HepG2 (cell line): ENCODE results near the gene ARHGAP35. TPM values are rescaled to one million over a fixed set of nuclear protein-coding genes. Genes with fewer than 3 reads are reported as not detected.

Experiments
- ARHGAP35 ChIP-seq: sonication (generic); formaldehyde crosslinking; IDR thresholded peaks from 2 replicates; pipeline ENCODE4 v1.9.0; 2022; ENCODE audit warnings: mild to moderate bottlenecking, inconsistent platforms, moderate library complexity, missing genetic modification reagents, borderline replicate concordance
- ARNT2 ChIP-seq: sonication (generic); formaldehyde crosslinking; IDR thresholded peaks from 2 replicates; pipeline ENCODE4 v1.8.0; 2022; ENCODE audit warnings: mild to moderate bottlenecking, low read depth, missing genetic modification reagents, moderate library complexity
- DPF2 ChIP-seq: sonication (generic); formaldehyde crosslinking; IDR thresholded peaks from 2 replicates; pipeline ENCODE4 v1.4.0; 2020; ENCODE audit warnings: mild to moderate bottlenecking, low read depth, missing genetic modification reagents, borderline replicate concordance
- GPN1 ChIP-seq: sonication (generic); formaldehyde crosslinking; IDR thresholded peaks from 2 replicates; pipeline ENCODE4 v1.5.1; 2020; ENCODE audit warnings: missing genetic modification reagents, borderline replicate concordance
- MAFF ChIP-seq: IDR thresholded peaks from 2 replicates; pipeline ENCODE4 v1.6.1; 2011; ENCODE audit warnings: low read depth, low read length, improper control_type of control experiment
- NRL ChIP-seq: sonication (generic); formaldehyde crosslinking; IDR thresholded peaks from 2 replicates; pipeline ENCODE4 v1.5.0; 2020; ENCODE audit warnings: missing genetic modification reagents, mild to moderate bottlenecking, moderate library complexity, borderline replicate concordance
- PAF1 ChIP-seq: IDR thresholded peaks from 2 replicates; pipeline ENCODE4 v1.6.1; 2016; ENCODE audit warnings: missing genetic modification reagents, missing compliant biosample characterization
- RFX5 ChIP-seq: IDR thresholded peaks from 2 replicates; pipeline ENCODE4 v1.6.1; 2011; ENCODE audit warnings: low read depth, low read length, improper control_type of control experiment
- SCMH1 ChIP-seq: sonication (generic); formaldehyde crosslinking; IDR thresholded peaks from 2 replicates; pipeline ENCODE4 v1.9.0; 2021; ENCODE audit warnings: missing genetic modification reagents, mild to moderate bottlenecking, borderline replicate concordance
- SOX13 ChIP-seq, 3 experiments: fragments of 450-650 bp in 1 of 3; sonication (generic) in 1 of 3; formaldehyde crosslinking in 1 of 3; IDR thresholded peaks in 2 of 3; conservative IDR thresholded peaks in 1 of 3; 2 replicates each; pipeline versions ENCODE4 v1.5.0 to v1.6.1; 2016 to 2020; ENCODE audit warnings: antibody characterized with exemption in 1 of 3, mild to moderate bottlenecking in 1 of 3, missing compliant biosample characterization in 1 of 3, missing genetic modification reagents in 1 of 3, moderate library complexity in 1 of 3
- STAG1 ChIP-seq: sonication (generic); formaldehyde crosslinking; IDR thresholded peaks from 2 replicates; pipeline ENCODE4 v1.4.0; 2020; ENCODE audit warnings: missing genetic modification reagents
- ZBTB1 ChIP-seq: sonication (generic); formaldehyde crosslinking; IDR thresholded peaks from 2 replicates; pipeline ENCODE4 v1.4.0; 2020; ENCODE audit warnings: missing genetic modification reagents, borderline replicate concordance
- ZBTB7B ChIP-seq: sonication (generic); formaldehyde crosslinking; IDR thresholded peaks from 2 replicates; pipeline ENCODE4 v1.4.0; 2020; ENCODE audit warnings: missing genetic modification reagents
- ZNF44 ChIP-seq: sonication (generic); formaldehyde crosslinking; IDR thresholded peaks from 2 replicates; pipeline ENCODE4 v1.5.1; 2020; ENCODE audit warnings: mild to moderate bottlenecking, missing genetic modification reagents
- ZNF451 ChIP-seq: sonication (generic); formaldehyde crosslinking; IDR thresholded peaks from 2 replicates; pipeline ENCODE4 v1.5.0; 2020; ENCODE audit warnings: mild to moderate bottlenecking, missing genetic modification reagents
- ZNF577 ChIP-seq: sonication (generic); formaldehyde crosslinking; IDR thresholded peaks from 2 replicates; pipeline ENCODE4 v1.4.0; 2020; ENCODE audit warnings: mild to moderate bottlenecking, low read depth, missing genetic modification reagents, borderline replicate concordance
- ZNF580 ChIP-seq: IDR thresholded peaks from 2 replicates; pipeline ENCODE4 v1.6.1; 2016; ENCODE audit warnings: low read depth, borderline replicate concordance
- ZNF710 ChIP-seq: sonication (generic); formaldehyde crosslinking; IDR thresholded peaks from 2 replicates; pipeline ENCODE4 v1.5.0; 2020; ENCODE audit warnings: mild to moderate bottlenecking, missing genetic modification reagents, borderline replicate concordance
- polyA plus RNA-seq, 8 experiments: library from polyadenylated mRNA; depleted of rRNA in 3 of 8; stranded (reverse) in 7 of 8; unstranded in 1 of 8; fragments of >200 nt; fragmentation: Illumina TruSeq in 4 of 8; extraction: Trizol in 4 of 8; gene quantifications; 2 replicates each; pipeline versions ENCODE4 v1.2.1 to v1.2.3, GENCODE V29; 2011 to 2016; ENCODE audit warnings: low read depth in 4 of 8, missing spikeins in 1 of 8, mixed read lengths in 1 of 8; ENCODE audit not compliant: insufficient read depth in 1 of 8
- total RNA-seq, 5 experiments: library from RNA; depleted of rRNA; stranded (reverse); fragments of >200 nt; fragmentation: Illumina TruSeq; extraction: Trizol; gene quantifications; 2 replicates each; pipeline ENCODE4 v1.2.3, GENCODE V29; 2016; ENCODE audit warnings: low read depth in 1 of 5
- TF ChIP-seq, protein P1 (sequence below): sonication (generic); formaldehyde crosslinking; IDR thresholded peaks from 2 replicates; pipeline ENCODE4 v1.5.1; 2020; ENCODE audit warnings: mild to moderate bottlenecking, moderate library complexity, missing genetic modification reagents
- TF ChIP-seq, protein P2 (sequence below): sonication (generic); formaldehyde crosslinking; IDR thresholded peaks from 2 replicates; pipeline ENCODE4 v1.4.0; 2020; ENCODE audit warnings: mild to moderate bottlenecking, low read depth, missing genetic modification reagents
- TF ChIP-seq, protein P3 (sequence below): IDR thresholded peaks from 2 replicates; pipeline ENCODE4 v1.6.1; 2016; ENCODE audit warnings: low read depth

The ARHGAP35 gene
- total and polyA plus RNA-seq, 2 of the 13 experiments (the other 11 are each of a cell fraction or from before 2014, with no cell fraction given): 30.1 to 30.2 TPM

- TF ChIP-seq ARNT2: peak; percentile 49; the same call in 1 of the 2 replicates
- no peak; the same call in 1 of the 2 replicates for TF ChIP-seq ZNF710 (CRISPR knock-in tag)
- TF ChIP-seq MAFF: peak; percentile 25; the same call in 1 of the 2 replicates
- TF ChIP-seq STAG1: peak; percentile 7; the same call in 1 of the 2 replicates
- TF ChIP-seq DPF2 (CRISPR knock-in tag): no peak
- TF ChIP-seq PAF1 (CRISPR knock-in tag): no peak
- 0 out of 2 replicates have a peak, but pooled peaks have one; percentile 38 for TF ChIP-seq ZNF44 (CRISPR knock-in tag)
- TF ChIP-seq NRL (CRISPR knock-in tag): peak; percentile 86; the same call in 1 of the 2 replicates
- peak; percentile 43; the same call in 1 of the 2 replicates for TF ChIP-seq ZNF451 (CRISPR knock-in tag)
- TF ChIP-seq, protein P1, sequence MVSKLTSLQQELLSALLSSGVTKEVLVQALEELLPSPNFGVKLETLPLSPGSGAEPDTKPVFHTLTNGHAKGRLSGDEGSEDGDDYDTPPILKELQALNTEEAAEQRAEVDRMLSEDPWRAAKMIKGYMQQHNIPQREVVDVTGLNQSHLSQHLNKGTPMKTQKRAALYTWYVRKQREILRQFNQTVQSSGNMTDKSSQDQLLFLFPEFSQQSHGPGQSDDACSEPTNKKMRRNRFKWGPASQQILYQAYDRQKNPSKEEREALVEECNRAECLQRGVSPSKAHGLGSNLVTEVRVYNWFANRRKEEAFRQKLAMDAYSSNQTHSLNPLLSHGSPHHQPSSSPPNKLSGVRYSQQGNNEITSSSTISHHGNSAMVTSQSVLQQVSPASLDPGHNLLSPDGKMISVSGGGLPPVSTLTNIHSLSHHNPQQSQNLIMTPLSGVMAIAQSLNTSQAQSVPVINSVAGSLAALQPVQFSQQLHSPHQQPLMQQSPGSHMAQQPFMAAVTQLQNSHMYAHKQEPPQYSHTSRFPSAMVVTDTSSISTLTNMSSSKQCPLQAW (CRISPR knock-in tag): peak; percentile 68; the same call in 1 of the 2 replicates
- no peak for TF ChIP-seq SCMH1
- no peak for TF ChIP-seq GPN1 (CRISPR knock-in tag)
- no peak for TF ChIP-seq ZNF577 (CRISPR knock-in tag)
- peak; percentile 76; the same call in 1 of the 2 replicates for TF ChIP-seq ZBTB7B (CRISPR knock-in tag)
- no peak for TF ChIP-seq ZBTB1 (CRISPR knock-in tag)
- TF ChIP-seq, protein P2, sequence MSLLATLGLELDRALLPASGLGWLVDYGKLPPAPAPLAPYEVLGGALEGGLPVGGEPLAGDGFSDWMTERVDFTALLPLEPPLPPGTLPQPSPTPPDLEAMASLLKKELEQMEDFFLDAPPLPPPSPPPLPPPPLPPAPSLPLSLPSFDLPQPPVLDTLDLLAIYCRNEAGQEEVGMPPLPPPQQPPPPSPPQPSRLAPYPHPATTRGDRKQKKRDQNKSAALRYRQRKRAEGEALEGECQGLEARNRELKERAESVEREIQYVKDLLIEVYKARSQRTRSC (CRISPR knock-in tag): 0 out of 2 replicates have a peak, but pooled peaks have one; percentile 82
- 0 out of 2 replicates have a peak, but pooled peaks have one; percentile 5 for TF ChIP-seq SOX13 (IDR thresholded peaks at IDR 0.05)
- TF ChIP-seq SOX13 (CRISPR knock-in tag; conservative IDR thresholded peaks at IDR 0.05 in 1 of 2, IDR thresholded peaks at IDR 0.05 in 1 of 2): no peak
- no peak; the same call in 1 of the 2 replicates for TF ChIP-seq ZNF580 (CRISPR knock-in tag)
- TF ChIP-seq ARHGAP35 (CRISPR knock-in tag): peak; percentile 73; the same call in 1 of the 2 replicates
- TF ChIP-seq RFX5: no peak; the same call in 1 of the 2 replicates
- TF ChIP-seq, protein P3, sequence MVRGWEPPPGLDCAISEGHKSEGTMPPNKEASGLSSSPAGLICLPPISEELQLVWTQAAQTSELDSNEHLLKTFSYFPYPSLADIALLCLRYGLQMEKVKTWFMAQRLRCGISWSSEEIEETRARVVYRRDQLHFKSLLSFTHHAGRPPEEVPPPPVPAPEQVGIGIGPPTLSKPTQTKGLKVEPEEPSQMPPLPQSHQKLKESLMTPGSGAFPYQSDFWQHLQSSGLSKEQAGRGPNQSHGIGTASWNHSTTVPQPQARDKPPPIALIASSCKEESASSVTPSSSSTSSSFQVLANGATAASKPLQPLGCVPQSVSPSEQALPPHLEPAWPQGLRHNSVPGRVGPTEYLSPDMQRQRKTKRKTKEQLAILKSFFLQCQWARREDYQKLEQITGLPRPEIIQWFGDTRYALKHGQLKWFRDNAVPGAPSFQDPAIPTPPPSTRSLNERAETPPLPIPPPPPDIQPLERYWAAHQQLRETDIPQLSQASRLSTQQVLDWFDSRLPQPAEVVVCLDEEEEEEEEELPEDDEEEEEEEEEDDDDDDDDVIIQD (CRISPR knock-in tag): no peak
These were observed 10.3 kb upstream of the ARHGAP35 start, which contains the start of gene AP2S1 (continued) for GRCh38 chr19:46850228-46851203.
